ENCODE data around the gene GRIK1.

GRIK1 gene

GRCh38 chr21:29499229-29499628, 440.6 kb downstream of the GRIK1 start:
- Histone ChIP-seq H3K9ac (ENCODE audit: low read length) (no peak overlapping the region), H3K27me3 (replicated peaks; ENCODE audit: control insufficient read depth, insufficient read depth, low read length) (no peaks in the 10 kb centered on the region), H3K36me3 (ENCODE audit: control insufficient read depth, insufficient read depth, low read length, severe bottlenecking) (no peaks in the 10 kb centered on the region), H3K4me1 (ENCODE audit: control insufficient read depth, insufficient read depth, low read length) (peaks cover 3% of the 10 kb centered on the region), H3K4me3 (ENCODE audit: low read length) (no peak overlapping the region), H3K9me3 (ENCODE audit: control insufficient read depth, low read length) (no peaks in the 10 kb centered on the region)
- no peak for DNase-seq (ENCODE audit: low read depth)

GRCh38 chr21:29496337-29496736, 443.5 kb downstream of the GRIK1 start:
- no peaks in the 10 kb centered on the region for H3K36me3 ChIP-seq (ENCODE audit: control insufficient read depth, insufficient read depth, low read length, severe bottlenecking)
- peaks cover under 1% of the 10 kb centered on the region for H3K4me1 ChIP-seq (ENCODE audit: control insufficient read depth, insufficient read depth, low read length)
- no peaks in the 10 kb centered on the region for H3K9me3 ChIP-seq (ENCODE audit: control insufficient read depth, low read length)
- H3K27me3 ChIP-seq (replicated peaks; ENCODE audit: control insufficient read depth, insufficient read depth, low read length) = no peaks in the 10 kb centered on the region
- no peak overlapping the region for H3K9ac ChIP-seq (ENCODE audit: low read length)
- no peak for DNase-seq (ENCODE audit: low read depth)
- no peak overlapping the region for H3K4me3 ChIP-seq (ENCODE audit: low read length)

DNA sequence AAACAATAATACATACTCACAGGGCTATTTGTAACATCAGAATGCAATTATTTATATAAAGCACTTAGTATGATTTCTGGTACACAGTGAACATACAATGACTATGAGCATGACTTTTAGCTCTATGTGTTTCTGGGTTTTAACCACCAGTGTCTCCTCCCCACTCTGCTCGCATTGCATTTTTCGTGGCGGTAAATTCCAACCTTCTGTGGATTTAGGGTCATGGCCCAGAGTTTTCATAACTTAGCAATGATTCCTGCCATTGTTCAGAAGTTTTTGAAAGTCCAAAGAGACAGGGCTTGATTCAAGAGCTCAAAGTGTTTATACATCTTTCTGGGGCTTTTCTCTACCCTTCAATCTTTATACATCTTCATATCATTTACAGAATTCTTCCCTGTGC, 449.8 kb downstream of the GRIK1 start:
- H3K27me3 ChIP-seq (replicated peaks; ENCODE audit: control insufficient read depth, insufficient read depth, low read length) = no peaks in the 10 kb centered on the region
- peak; percentile 15 for DNase-seq (ENCODE audit: low read depth)
- H3K36me3 ChIP-seq (ENCODE audit: control insufficient read depth, insufficient read depth, low read length, severe bottlenecking) = no peaks in the 10 kb centered on the region
- H3K4me3 ChIP-seq (ENCODE audit: low read length) = no peak overlapping the region
- H3K4me1 ChIP-seq (ENCODE audit: control insufficient read depth, insufficient read depth, low read length) = no peaks in the 10 kb centered on the region
- no peak overlapping the region for H3K9ac ChIP-seq (ENCODE audit: low read length)
- no peaks in the 10 kb centered on the region for H3K9me3 ChIP-seq (ENCODE audit: control insufficient read depth, low read length)

- Histone ChIP-seq H3K27me3 (replicated peaks; ENCODE audit: control insufficient read depth, insufficient read depth, low read length) (no peaks in the 10 kb centered on the region), H3K4me3 (ENCODE audit: low read length) (no peak overlapping the region), H3K36me3 (ENCODE audit: control insufficient read depth, insufficient read depth, low read length, severe bottlenecking) (no peaks in the 10 kb centered on the region), H3K9ac (ENCODE audit: low read length) (no peak overlapping the region), H3K9me3 (ENCODE audit: control insufficient read depth, low read length) (no peaks in the 10 kb centered on the region), H3K4me1 (ENCODE audit: control insufficient read depth, insufficient read depth, low read length) (no peaks in the 10 kb centered on the region)
- DNase-seq (ENCODE audit: low read depth) = no peak
These were observed 452.6 kb downstream of the GRIK1 start for GRCh38 chr21:29487154-29487553.

All from adipocyte (in vitro differentiated cells).